HCT116 (cell line): ENCODE measurements around the gene COL12A1.
A peak's percentile ranks its signal among the peaks of the same experiment; 100 is the strongest.

Experiments
- CEBPB ChIP-seq: IDR thresholded peaks from 2 replicates; pipeline ENCODE4 v1.6.1; 2012; ENCODE audit warnings: low read depth
- CTCF ChIP-seq, 3 experiments: fragments of 200-600 bp in 1 of 3; sonication (generic) in 1 of 3; IDR thresholded peaks in 2 of 3; conservative IDR thresholded peaks in 1 of 3; 2 replicates each; pipeline ENCODE4 v1.5.1; 2012 to 2017; ENCODE audit warnings: low read depth in 2 of 3, low read length in 2 of 3, antibody characterized with exemption in 1 of 3, borderline replicate concordance in 1 of 3, control low read depth in 1 of 3, mild to moderate bottlenecking in 1 of 3, mixed read lengths in 1 of 3, mixed run types in 1 of 3, moderate library complexity in 1 of 3; ENCODE audit not compliant: insufficient read depth in 1 of 3
- EZH2 ChIP-seq: fragments of 200-600 bp; sonication (generic); IDR thresholded peaks from 2 replicates; pipeline ENCODE4 v1.6.1; 2017; ENCODE audit warnings: antibody characterized with exemption, mixed run types
- JUND ChIP-seq: IDR thresholded peaks from 2 replicates; pipeline ENCODE4 v1.6.1; 2012
- MAX ChIP-seq: IDR thresholded peaks from 2 replicates; pipeline ENCODE4 v1.6.1; 2012
- POLR2A ChIP-seq: IDR thresholded peaks from 2 replicates; pipeline ENCODE4 v1.7.0; 2011; ENCODE audit warnings: borderline replicate concordance; ENCODE audit not compliant: insufficient read depth, insufficient read length; ENCODE audit errors: extremely low read depth
- POLR2AphosphoS5 ChIP-seq: IDR thresholded peaks from 2 replicates; pipeline ENCODE4 v1.6.1; 2011; ENCODE audit warnings: mild to moderate bottlenecking, low read depth, low read length, moderate library complexity
- RAD21 ChIP-seq: IDR thresholded peaks from 2 replicates; pipeline ENCODE4 v1.6.1; 2012; ENCODE audit warnings: low read depth, mild to moderate bottlenecking
- REST ChIP-seq: IDR thresholded peaks from 2 replicates; pipeline ENCODE4 v1.6.1; 2012; ENCODE audit warnings: low read depth
- SP1 ChIP-seq: IDR thresholded peaks from 2 replicates; pipeline ENCODE4 v1.6.1; 2012; ENCODE audit warnings: low read depth
- SRF ChIP-seq: IDR thresholded peaks from 2 replicates; pipeline ENCODE4 v1.6.1; 2012; ENCODE audit warnings: low read depth
- YY1 ChIP-seq: IDR thresholded peaks from 2 replicates; pipeline ENCODE4 v1.6.1; 2011; ENCODE audit warnings: low read length, low read depth, moderate library complexity, mild to moderate bottlenecking; ENCODE audit not compliant: insufficient replicate concordance; ENCODE audit errors: extremely low read depth
- ZNF274 ChIP-seq: fragments of 200-500 bp; sonication (Bioruptor generic); IDR thresholded peaks from 2 replicates; pipeline ENCODE4 v1.6.1; 2014; ENCODE audit warnings: mild to moderate bottlenecking, low read depth, low read length, inconsistent platforms

GRCh38 chr6:75221116-75221515, 15.3 kb upstream of the COL12A1 start:
- no peak for TF ChIP-seq CTCF (IDR thresholded peaks at IDR 0.05 in 2 of 3, conservative IDR thresholded peaks at IDR 0.05 in 1 of 3; ENCODE audit: borderline replicate concordance in 1 of 3, insufficient read depth in 1 of 3, low read depth in 2 of 3, low read length in 2 of 3)
- TF ChIP-seq EZH2, result no peak
- TF ChIP-seq REST, result 0 out of 2 replicates have a peak, but pooled peaks have one; percentile 5
- no peak for TF ChIP-seq POLR2A
- TF ChIP-seq YY1, result no peak
- no peak for TF ChIP-seq RAD21
- TF ChIP-seq MAX, result no peak
- TF ChIP-seq POLR2AphosphoS5, result no peak
- no peak for TF ChIP-seq JUND
- TF ChIP-seq CEBPB, result no peak
- no peak for TF ChIP-seq SP1
- TF ChIP-seq ZNF274, result no peak
- TF ChIP-seq SRF, result no peak
